HepG2 (cell line): ENCODE results near the gene TBC1D22A. TPM values are rescaled to one million over a fixed set of nuclear protein-coding genes. Genes with fewer than 3 reads are reported as not detected.

Experiments
- ATAC-seq: fragments of 200-7000 bp; cut with Tn5 transposase; 3 replicates; pipeline ENCODE4 v1.9.1; 2020; ENCODE audit warnings: mild to moderate bottlenecking, moderate library complexity
- BruUV-seq: library from RNA; stranded (reverse); fragments of 400-500 nt; replicated peaks from 2 replicates; lab custom pipeline; 2021; lab: Mats Ljungman, UMichigan
- CTCF ChIA-PET: fragments of 300-600 bp; formaldehyde crosslinking; extraction: SDS; loops from one replicate; lab custom pipeline; 2021; ENCODE audit warnings: low total read pairs, inconsistent platforms, low intra/inter-chr PET ratio; lab: Yijun Ruan, JAX
- POLR2A ChIA-PET: fragments of 350-600 bp; sonication (Branson Sonifier 250); formaldehyde crosslinking; loops from one replicate; lab custom pipeline; 2020; ENCODE audit warnings: antibody characterized with exemption, inconsistent platforms; lab: Yijun Ruan, JAX
- DNase-seq: peaks from one replicate; pipeline ENCODE4 v3.0.0-alpha.2; 2015; ENCODE audit warnings: low spot score
- FAIRE-seq: peaks from 3 replicates; lab custom pipeline; 2011; peaks lifted over from hg19 to GRCh38; lab: Jason Lieb, UNC
- H2AFZ ChIP-seq: one replicate; pipeline ENCODE4 v1.6.1; 2011; ENCODE audit warnings: low read length, inconsistent platforms
- H3K27ac ChIP-seq: fragments of 300-600 bp; 3 replicates; pipeline ENCODE4 v1.8.0; 2011; ENCODE audit warnings: mixed run types, mild to moderate bottlenecking, mixed read lengths, low read length, inconsistent platforms; ENCODE audit not compliant: insufficient read depth; ENCODE audit errors: extremely low read length
- H3K27me3 ChIP-seq, 2 experiments: fragments of 200-600 bp in 1 of 2; 2 replicates in 1 of 2; 3 replicates in 1 of 2; pipeline versions ENCODE4 v1.6.0 to v1.8.0; 2011; ENCODE audit warnings: low read length in 2 of 2, mild to moderate bottlenecking in 2 of 2, moderate library complexity in 2 of 2, inconsistent platforms in 1 of 2; ENCODE audit not compliant: insufficient read depth in 2 of 2, control insufficient read depth in 1 of 2
- H3K36me3 ChIP-seq, 2 experiments: fragments of 200-600 bp in 1 of 2; replicated peaks in 1 of 2; 2 replicates in 1 of 2; 3 replicates in 1 of 2; pipeline versions ENCODE4 v1.5.1 to v1.8.0; 2011; ENCODE audit warnings: low read length in 2 of 2, inconsistent platforms in 1 of 2; ENCODE audit not compliant: insufficient read depth in 2 of 2, control insufficient read depth in 1 of 2
- H3K4me1 ChIP-seq: 2 replicates; pipeline ENCODE4 v1.5.1; 2012; ENCODE audit warnings: low read length, inconsistent platforms; ENCODE audit not compliant: insufficient read depth
- H3K4me2 ChIP-seq: 2 replicates; pipeline ENCODE4 v1.6.0; 2011; ENCODE audit warnings: low read depth, low read length, inconsistent platforms
- H3K4me3 ChIP-seq, 3 experiments: fragments of 200-600 bp in 1 of 3; sonication (generic), shearing (Covaris generic) in 1 of 3; replicated peaks in 1 of 3; 2 replicates each; pipeline ENCODE4 v1.5.1; 2011 to 2016; ENCODE audit warnings: low read length in 3 of 3, inconsistent platforms in 2 of 3, low read depth in 2 of 3, mild to moderate bottlenecking in 2 of 3, control low read depth in 1 of 3, mixed read lengths in 1 of 3; ENCODE audit not compliant: insufficient read depth in 1 of 3
- H3K79me2 ChIP-seq: one replicate; pipeline ENCODE4 v1.6.1; 2011; ENCODE audit warnings: low read length, inconsistent platforms; ENCODE audit not compliant: insufficient read depth
- H3K9ac ChIP-seq: 2 replicates; pipeline ENCODE4 v1.6.0; 2011; ENCODE audit warnings: mild to moderate bottlenecking, low read depth, low read length, inconsistent platforms; ENCODE audit not compliant: insufficient read depth
- H3K9me3 ChIP-seq: 2 replicates; pipeline ENCODE4 v1.5.1; 2012; ENCODE audit warnings: mild to moderate bottlenecking, low read length
- H4K20me1 ChIP-seq: 2 replicates; pipeline ENCODE4 v1.6.0; 2011; ENCODE audit warnings: inconsistent platforms, mild to moderate bottlenecking, low read length, moderate library complexity; ENCODE audit not compliant: insufficient read depth
- ARNT2 ChIP-seq: sonication (generic); formaldehyde crosslinking; IDR thresholded peaks from 2 replicates; pipeline ENCODE4 v1.8.0; 2022; ENCODE audit warnings: mild to moderate bottlenecking, low read depth, missing genetic modification reagents, moderate library complexity
- BRF2 ChIP-seq: sonication (generic); formaldehyde crosslinking; IDR thresholded peaks from 2 replicates; pipeline ENCODE4 v1.8.1; 2022; ENCODE audit warnings: mild to moderate bottlenecking, missing genetic modification reagents
- CAMTA2 ChIP-seq: sonication (generic); formaldehyde crosslinking; IDR thresholded peaks from 2 replicates; pipeline ENCODE4 v1.4.0; 2020; ENCODE audit warnings: mild to moderate bottlenecking, missing genetic modification reagents, borderline replicate concordance
- IKZF4 ChIP-seq: sonication (generic); formaldehyde crosslinking; IDR thresholded peaks from 2 replicates; pipeline ENCODE4 v1.5.1; 2020; ENCODE audit warnings: borderline replicate concordance, mild to moderate bottlenecking, low read depth, missing genetic modification reagents; ENCODE audit errors: not compliant biosample characterization
- KLF16 ChIP-seq, 2 experiments: sonication (generic) in 1 of 2; formaldehyde crosslinking in 1 of 2; IDR thresholded peaks; 2 replicates each; pipeline versions ENCODE4 v1.6.1 to v1.8.0; 2016 to 2023; ENCODE audit warnings: missing genetic modification reagents in 2 of 2, missing compliant biosample characterization in 1 of 2
- NCOA2 ChIP-seq: sonication (generic); formaldehyde crosslinking; IDR thresholded peaks from 2 replicates; pipeline ENCODE4 v1.8.0; 2022; ENCODE audit warnings: inconsistent platforms
- RFX5 ChIP-seq: IDR thresholded peaks from 2 replicates; pipeline ENCODE4 v1.6.1; 2011; ENCODE audit warnings: low read depth, low read length, improper control_type of control experiment
- TAF1 ChIP-seq: sonication (generic); formaldehyde crosslinking; IDR thresholded peaks from 2 replicates; pipeline ENCODE4 v1.4.0; 2020; ENCODE audit warnings: missing genetic modification reagents
- THYN1 ChIP-seq: sonication (generic); formaldehyde crosslinking; IDR thresholded peaks from 2 replicates; pipeline ENCODE4 v1.8.1; 2023; ENCODE audit warnings: low read depth, mild to moderate bottlenecking, moderate library complexity, missing genetic modification reagents, borderline replicate concordance
- ZBTB43 ChIP-seq: sonication (generic); formaldehyde crosslinking; conservative IDR thresholded peaks from 2 replicates; pipeline ENCODE4 v1.4.0; 2020; ENCODE audit warnings: missing genetic modification reagents
- ZFAT ChIP-seq: sonication (generic); formaldehyde crosslinking; conservative IDR thresholded peaks from 2 replicates; pipeline ENCODE4 v1.8.1; 2023; ENCODE audit warnings: missing genetic modification reagents, inconsistent platforms
- ZNF160 ChIP-seq: sonication (generic); formaldehyde crosslinking; IDR thresholded peaks from 2 replicates; pipeline ENCODE4 v1.8.0; 2022; ENCODE audit warnings: mild to moderate bottlenecking, inconsistent platforms, missing genetic modification reagents
- ZNF280D ChIP-seq: sonication (generic); formaldehyde crosslinking; IDR thresholded peaks from 2 replicates; pipeline ENCODE4 v1.5.1; 2020; ENCODE audit warnings: mild to moderate bottlenecking, missing genetic modification reagents
- ZNF878 ChIP-seq: sonication (generic); formaldehyde crosslinking; IDR thresholded peaks from 2 replicates; pipeline ENCODE4 v1.8.1; 2023; ENCODE audit warnings: mild to moderate bottlenecking, missing genetic modification reagents, moderate library complexity
- ZNF891 ChIP-seq: sonication (generic); formaldehyde crosslinking; IDR thresholded peaks from 2 replicates; pipeline ENCODE4 v1.5.0; 2020; ENCODE audit warnings: mild to moderate bottlenecking, missing genetic modification reagents
- WGBS: methylation state at CpG from one replicate; pipeline ENCODE4 v1.1.6; 2017; ENCODE audit warnings: low lambda C conversion rate; 5-methylcytosine and 5-hydroxymethylcytosine counted together
- in situ Hi-C: cut with HindIII; loops from 2 replicates; pipeline ENCODE4 v1.10.0; 2017; ENCODE audit warnings: low pct_unique_long_range_greater_than_20kb; ENCODE audit not compliant: extremely low pct_ligation_motif_present
- intact Hi-C: fragments of 100-400 bp; cut with micrococcal nuclease; formaldehyde crosslinking; loops from one replicate; pipeline ENCODE4 v1.10.0; 2022; ENCODE audit not compliant: unreplicated experiment
- polyA plus RNA-seq, 8 experiments: library from polyadenylated mRNA; depleted of rRNA in 3 of 8; stranded (reverse) in 7 of 8; unstranded in 1 of 8; fragments of >200 nt; fragmentation: Illumina TruSeq in 4 of 8; extraction: Trizol in 4 of 8; gene quantifications; 2 replicates each; pipeline versions ENCODE4 v1.2.1 to v1.2.3, GENCODE V29; 2011 to 2016; ENCODE audit warnings: low read depth in 4 of 8, missing spikeins in 1 of 8, mixed read lengths in 1 of 8; ENCODE audit not compliant: insufficient read depth in 1 of 8
- total RNA-seq, 5 experiments: library from RNA; depleted of rRNA; stranded (reverse); fragments of >200 nt; fragmentation: Illumina TruSeq; extraction: Trizol; gene quantifications; 2 replicates each; pipeline ENCODE4 v1.2.3, GENCODE V29; 2016; ENCODE audit warnings: low read depth in 1 of 5

The TBC1D22A gene
- total and polyA plus RNA-seq, 2 of the 13 experiments (the other 11 are each of a cell fraction or from before 2014, with no cell fraction given) = 17.3 to 18.0 TPM

GRCh38 chr22:46971099-46971763, 208.8 kb downstream of the TBC1D22A start:
- H3K27ac ChIP-seq = no peak overlapping the region
- H3K9ac ChIP-seq = no peak overlapping the region
- H3K4me3 ChIP-seq = no peak overlapping the region
- ATAC-seq = no peak; the same call in 2 of the 3 replicates
- peaks cover 13% of the 10 kb centered on the region for H3K4me1 ChIP-seq
- TF ChIP-seq ZBTB43 (CRISPR knock-in tag) (no peak), CAMTA2 (CRISPR knock-in tag) (no peak), IKZF4 (CRISPR knock-in tag) (no peak), ZNF878 (CRISPR knock-in tag) (no peak), THYN1 (CRISPR knock-in tag) (no peak), BRF2 (CRISPR knock-in tag) (no peak), ZNF160 (CRISPR knock-in tag) (no peak), NCOA2 (CRISPR knock-in tag) (no peak), TAF1 (CRISPR knock-in tag) (no peak), KLF16 (CRISPR knock-in tag; IDR thresholded peaks at IDR 0.05) (no peak), ZNF280D (CRISPR knock-in tag) (no peak), RFX5 (no peak), ARNT2 (CRISPR knock-in tag) (no peak), ZNF891 (CRISPR knock-in tag) (no peak), ZFAT (CRISPR knock-in tag) (no peak)
- in situ Hi-C loops = no loop called here
- intact Hi-C loops = no loop called here
- no peak overlapping the region for H2AFZ ChIP-seq
- H3K27me3 ChIP-seq = no peaks in the 10 kb centered on the region
- BruUV-seq = no TSS peak
- WGBS = 94% methylated on average over 17 of the region's 17 CpGs
- no peaks in the 10 kb centered on the region for H3K9me3 ChIP-seq
- H3K79me2 ChIP-seq = no peaks in the 10 kb centered on the region
- peaks cover 9 to 20% of the 10 kb centered on the region in 2 experiments; a peak in 4 of 5 replicates for H3K36me3 ChIP-seq
- CTCF ChIA-PET = no interaction called here
- no peak overlapping the region for H3K4me2 ChIP-seq
- no peak for FAIRE-seq
- H4K20me1 ChIP-seq = peaks cover 2% of the 10 kb centered on the region; the same call in 1 of the 2 replicates
- no peak for DNase-seq
- POLR2A ChIA-PET = no interaction called here
